ENCODE measurements around the gene GMCL1. TPM values are rescaled to one million over a fixed set of nuclear protein-coding genes. Genes with fewer than 3 reads are reported as not detected.

Gene GMCL1
- total and polyA plus RNA-seq, 4 donors: 10.8 to 16.9 (median 14.7) TPM

DNA sequence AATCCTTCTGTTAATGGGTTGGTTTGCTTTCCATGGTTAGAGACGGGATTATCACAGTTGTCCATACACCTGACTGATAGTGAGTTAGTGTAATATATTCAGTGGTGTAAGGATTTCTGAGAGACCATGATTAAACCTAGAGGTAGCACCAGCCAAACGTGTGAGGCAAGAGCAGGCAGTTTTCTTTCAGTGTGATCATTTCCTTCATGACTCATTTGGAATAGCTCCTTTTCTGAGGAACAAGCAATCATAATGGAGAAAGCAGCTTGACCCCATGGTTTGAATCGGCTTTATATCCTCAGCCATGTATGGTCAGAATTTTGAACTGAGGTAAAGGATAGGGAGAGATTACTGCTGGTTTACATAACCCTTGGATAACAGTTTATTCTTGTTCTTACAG, 88.4 kb downstream of the GMCL1 start:
- H3K4me3 ChIP-seq (ENCODE audit: low read length in 2 of 2): peak overlapping the region in 1 of 2 donors; percentile 8
- peaks cover 1 to 3% of the 10 kb centered on the region in 2 donors for H3K36me3 ChIP-seq (ENCODE audit: control insufficient read depth in 1 of 2, insufficient read depth in 2 of 2, low read length in 1 of 2)
- peaks cover 0 to 4% of the 10 kb centered on the region in 2 donors for H3K4me1 ChIP-seq (ENCODE audit: control insufficient read depth in 1 of 2, insufficient read depth in 2 of 2, low read length in 2 of 2)
- DNase-seq (peak in 1 of 2 donors; percentile 55), ATAC-seq (ENCODE audit: low FRiP score) (no peak)
- no peak overlapping the region for H3K27ac ChIP-seq (ENCODE audit: low read depth in 1 of 2, low read length in 2 of 2)
- 27 to 30% methylated on average over 3 of the region's 3 CpGs for WGBS, 2 donors
- H3K9me3 ChIP-seq (ENCODE audit: control insufficient read depth, low read length): no peaks in the 10 kb centered on the region
- no peaks in the 10 kb centered on the region for H3K27me3 ChIP-seq (ENCODE audit: control insufficient read depth in 1 of 2, insufficient read depth in 2 of 2, low read length in 1 of 2)
- intact Hi-C loops (cut with DNase I): loop anchor here (5.0 to 10.0 kb wide), 3 partner anchors 167 to 377 kb away; partner anchors contain the start of genes PCBP1 (in 2 of the 2) and SNRPG (in 1 of the 2)

DNA sequence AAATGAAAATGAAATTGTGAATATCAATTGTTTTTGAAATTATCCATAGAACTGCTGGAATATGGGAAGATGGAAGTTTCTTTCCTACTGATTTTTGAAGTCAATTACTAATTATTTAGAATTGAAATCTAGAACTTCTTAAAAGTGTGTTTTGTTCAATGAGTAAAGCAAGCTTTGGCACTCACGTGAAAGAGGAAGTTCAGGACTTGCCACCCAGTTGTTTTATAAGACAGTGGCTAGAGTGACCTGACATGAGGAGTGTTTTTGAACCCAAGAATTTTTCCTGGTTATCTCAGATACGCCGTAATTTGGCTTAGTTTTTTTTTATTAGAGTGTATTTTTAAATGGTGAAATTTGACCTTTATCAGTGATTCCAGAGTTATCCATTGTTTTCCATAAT, 88.9 kb downstream of the GMCL1 start:
- ATAC-seq (ENCODE audit: low FRiP score) (no peak), DNase-seq (no peak)
- H3K4me1 ChIP-seq (ENCODE audit: control insufficient read depth in 1 of 2, insufficient read depth in 2 of 2, low read length in 2 of 2): peaks cover 0 to 4% of the 10 kb centered on the region in 2 donors
- H3K36me3 ChIP-seq (ENCODE audit: control insufficient read depth in 1 of 2, insufficient read depth in 2 of 2, low read length in 1 of 2): peaks cover 3% of the 10 kb centered on the region in 2 donors
- H3K9me3 ChIP-seq (ENCODE audit: control insufficient read depth, low read length): no peaks in the 10 kb centered on the region
- H3K27ac ChIP-seq (ENCODE audit: low read depth in 1 of 2, low read length in 2 of 2): peak overlapping the region in 1 of 2 donors; percentile 43
- H3K27me3 ChIP-seq (ENCODE audit: control insufficient read depth in 1 of 2, insufficient read depth in 2 of 2, low read length in 1 of 2): no peaks in the 10 kb centered on the region
- intact Hi-C loops (cut with DNase I): loop anchor here (5.0 to 10.0 kb wide), 3 partner anchors 166 to 376 kb away; partner anchors contain the start of genes PCBP1 (in 2 of the 2) and SNRPG (in 1 of the 2)
- H3K4me3 ChIP-seq (ENCODE audit: low read length in 2 of 2): no peak overlapping the region
- WGBS, 2 donors: 51 to 60% methylated on average over 3 of the region's 3 CpGs

DNA sequence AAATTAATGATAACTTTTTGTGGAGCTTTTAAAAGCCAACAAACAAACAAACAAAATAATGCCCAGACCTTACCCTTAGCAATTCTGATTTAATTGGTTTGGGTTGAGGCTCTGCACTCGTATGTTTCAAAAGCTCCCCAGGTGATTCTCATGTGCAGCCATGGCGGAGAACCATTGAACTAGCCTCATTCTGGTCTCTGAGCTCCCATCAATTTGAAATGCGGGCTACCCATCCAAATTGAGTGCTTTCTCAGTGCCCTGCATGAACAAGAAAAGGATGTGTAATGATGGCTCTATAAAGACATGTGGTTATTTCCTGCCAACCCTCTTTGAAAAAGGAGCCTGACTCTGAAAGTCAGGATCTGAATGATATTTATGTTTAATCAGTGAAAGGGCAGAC, 93.7 kb downstream of the GMCL1 start:
- intact Hi-C loops (cut with DNase I): no loop called here
- H3K4me3 ChIP-seq (ENCODE audit: low read length in 2 of 2): no peak overlapping the region
- no peaks in the 10 kb centered on the region for H3K9me3 ChIP-seq (ENCODE audit: control insufficient read depth, low read length)
- no peaks in the 10 kb centered on the region for H3K4me1 ChIP-seq (ENCODE audit: control insufficient read depth in 1 of 2, insufficient read depth in 2 of 2, low read length in 2 of 2)
- WGBS, 2 donors: 97 to 100% methylated on average over 3 of the region's 3 CpGs
- peaks cover 3 to 5% of the 10 kb centered on the region in 2 donors for H3K36me3 ChIP-seq (ENCODE audit: control insufficient read depth in 1 of 2, insufficient read depth in 2 of 2, low read length in 1 of 2)
- no peak for ATAC-seq (ENCODE audit: low FRiP score)
- H3K27me3 ChIP-seq (ENCODE audit: control insufficient read depth in 1 of 2, insufficient read depth in 2 of 2, low read length in 1 of 2): no peaks in the 10 kb centered on the region
- no peak overlapping the region for H3K27ac ChIP-seq (ENCODE audit: low read depth in 1 of 2, low read length in 2 of 2)
- DNase-seq: no peak

GRCh38 chr2:69926849-69927515, 97.5 kb downstream of the GMCL1 start:
- no peak overlapping the region for H3K4me3 ChIP-seq (ENCODE audit: low read length in 2 of 2)
- ATAC-seq (ENCODE audit: low FRiP score) (peak; percentile 44), DNase-seq (no peak)
- WGBS, 2 donors: 81 to 82% methylated on average over 3 of the region's 3 CpGs
- peaks cover 3 to 5% of the 10 kb centered on the region in 2 donors for H3K36me3 ChIP-seq (ENCODE audit: control insufficient read depth in 1 of 2, insufficient read depth in 2 of 2, low read length in 1 of 2)
- H3K9me3 ChIP-seq (ENCODE audit: control insufficient read depth, low read length): no peaks in the 10 kb centered on the region
- no peak overlapping the region for H3K27ac ChIP-seq (ENCODE audit: low read depth in 1 of 2, low read length in 2 of 2)
- intact Hi-C loops (cut with DNase I): no loop called here
- H3K27me3 ChIP-seq (ENCODE audit: control insufficient read depth in 1 of 2, insufficient read depth in 2 of 2, low read length in 1 of 2): no peaks in the 10 kb centered on the region
- no peaks in the 10 kb centered on the region for H3K4me1 ChIP-seq (ENCODE audit: control insufficient read depth in 1 of 2, insufficient read depth in 2 of 2, low read length in 2 of 2)

Other genes with a start within 250 kb of the GMCL1 start
- 10 to 100 TPM; 71.3 to 95.6 TPM for gene AAK1, start 185.9 kb upstream of the GMCL1 start, total RNA-seq
- gene AAK1, start 185.9 kb upstream of the GMCL1 start, polyA plus RNA-seq: 10 to 100 TPM in 1 of 2 donors, 1 to 10 TPM in 1; 6.9 to 30.8 TPM
- 100 to 1,000 TPM in 1 of 2 donors, 10 to 100 TPM in 1; 94.6 to 120 TPM for gene ANXA4, start 87.5 kb upstream of the GMCL1 start, total RNA-seq
- gene ANXA4, start 87.5 kb upstream of the GMCL1 start, polyA plus RNA-seq: 10 to 100 TPM; 73.0 to 89.8 TPM
- 10 to 100 TPM; 45.1 to 58.3 TPM for gene SNRNP27, start 64.3 kb downstream of the GMCL1 start, total RNA-seq
- gene SNRNP27, start 64.3 kb downstream of the GMCL1 start, polyA plus RNA-seq: 10 to 100 TPM; 42.1 to 61.1 TPM
- gene MXD1, start 85.4 kb downstream of the GMCL1 start, total RNA-seq: 10 to 100 TPM; 21.1 to 33.4 TPM
- gene MXD1, start 85.4 kb downstream of the GMCL1 start, polyA plus RNA-seq: 10 to 100 TPM in 1 of 2 donors, 1 to 10 TPM in 1; 5.3 to 11.3 TPM
- 1 to 10 TPM; 1.9 to 3.4 TPM for gene ASPRV1, start 132.0 kb downstream of the GMCL1 start, total RNA-seq
- gene ASPRV1, start 132.0 kb downstream of the GMCL1 start, polyA plus RNA-seq: 1 to 10 TPM; 1.1 to 2.0 TPM